SKM-1 treated with dmso at 0.1 percent for 144 hours (cell line): ENCODE data around the gene LZTS2.
"Not testable (repeated sequence)": the region's sequence is repeated elsewhere in the genome, so short reads cannot be mapped to it uniquely, and the experiment has no call there.

ENCODE experiments used
- DNase-seq: peaks from one replicate; lab custom pipeline; 2025; ENCODE audit not compliant: unreplicated experiment; lab: John Stamatoyannopoulos, UW

The LZTS2 gene, protein sequence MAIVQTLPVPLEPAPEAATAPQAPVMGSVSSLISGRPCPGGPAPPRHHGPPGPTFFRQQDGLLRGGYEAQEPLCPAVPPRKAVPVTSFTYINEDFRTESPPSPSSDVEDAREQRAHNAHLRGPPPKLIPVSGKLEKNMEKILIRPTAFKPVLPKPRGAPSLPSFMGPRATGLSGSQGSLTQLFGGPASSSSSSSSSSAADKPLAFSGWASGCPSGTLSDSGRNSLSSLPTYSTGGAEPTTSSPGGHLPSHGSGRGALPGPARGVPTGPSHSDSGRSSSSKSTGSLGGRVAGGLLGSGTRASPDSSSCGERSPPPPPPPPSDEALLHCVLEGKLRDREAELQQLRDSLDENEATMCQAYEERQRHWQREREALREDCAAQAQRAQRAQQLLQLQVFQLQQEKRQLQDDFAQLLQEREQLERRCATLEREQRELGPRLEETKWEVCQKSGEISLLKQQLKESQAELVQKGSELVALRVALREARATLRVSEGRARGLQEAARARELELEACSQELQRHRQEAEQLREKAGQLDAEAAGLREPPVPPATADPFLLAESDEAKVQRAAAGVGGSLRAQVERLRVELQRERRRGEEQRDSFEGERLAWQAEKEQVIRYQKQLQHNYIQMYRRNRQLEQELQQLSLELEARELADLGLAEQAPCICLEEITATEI

DNA sequence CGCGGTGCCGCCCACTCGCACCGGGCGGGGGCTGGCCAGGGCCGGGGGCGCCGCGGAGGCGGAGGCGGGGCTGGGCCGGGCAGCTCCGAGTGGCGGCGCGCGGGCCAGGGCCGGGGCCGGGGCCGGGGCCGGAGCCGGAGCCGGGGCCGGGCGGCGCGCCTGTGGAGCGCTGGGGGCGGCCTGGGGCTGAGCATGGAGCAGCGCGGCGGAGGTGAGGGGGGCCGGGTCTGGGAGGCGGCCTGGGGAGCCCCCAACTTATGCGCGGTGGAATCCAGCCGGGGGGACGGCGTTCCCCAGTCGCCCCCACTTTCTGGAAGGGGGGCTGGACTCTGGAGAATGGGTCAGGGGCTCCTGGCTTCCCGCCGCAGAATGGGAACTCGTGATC lies at the start of gene LZTS2:
LZTS2 (plus strand) TSS at position 67 of the 385 bp plus-strand sequence. CDS start 2,731 bp downstream, outside the sequence.
- no peak for DNase-seq

DNA sequence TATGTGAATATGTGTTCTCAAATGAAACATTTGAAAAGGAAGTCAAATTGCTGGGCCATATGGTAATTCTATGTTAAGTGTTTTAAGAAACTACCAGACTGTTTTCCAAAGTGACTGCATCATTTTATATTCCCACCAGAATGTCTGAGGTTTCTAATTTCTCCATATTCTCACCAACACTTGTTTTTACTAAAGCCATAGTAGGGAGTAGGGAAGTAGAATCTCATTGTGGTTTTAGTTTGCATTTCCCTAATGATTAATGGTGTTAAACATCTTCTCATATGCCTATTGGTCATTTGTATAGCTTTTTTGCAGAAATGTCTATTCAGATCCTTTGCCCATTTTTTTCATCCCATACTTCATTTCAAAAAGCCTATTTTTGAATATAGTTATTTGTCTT lies 39.4 kb upstream of the LZTS2 start:
- DNase-seq = no peak

DNA sequence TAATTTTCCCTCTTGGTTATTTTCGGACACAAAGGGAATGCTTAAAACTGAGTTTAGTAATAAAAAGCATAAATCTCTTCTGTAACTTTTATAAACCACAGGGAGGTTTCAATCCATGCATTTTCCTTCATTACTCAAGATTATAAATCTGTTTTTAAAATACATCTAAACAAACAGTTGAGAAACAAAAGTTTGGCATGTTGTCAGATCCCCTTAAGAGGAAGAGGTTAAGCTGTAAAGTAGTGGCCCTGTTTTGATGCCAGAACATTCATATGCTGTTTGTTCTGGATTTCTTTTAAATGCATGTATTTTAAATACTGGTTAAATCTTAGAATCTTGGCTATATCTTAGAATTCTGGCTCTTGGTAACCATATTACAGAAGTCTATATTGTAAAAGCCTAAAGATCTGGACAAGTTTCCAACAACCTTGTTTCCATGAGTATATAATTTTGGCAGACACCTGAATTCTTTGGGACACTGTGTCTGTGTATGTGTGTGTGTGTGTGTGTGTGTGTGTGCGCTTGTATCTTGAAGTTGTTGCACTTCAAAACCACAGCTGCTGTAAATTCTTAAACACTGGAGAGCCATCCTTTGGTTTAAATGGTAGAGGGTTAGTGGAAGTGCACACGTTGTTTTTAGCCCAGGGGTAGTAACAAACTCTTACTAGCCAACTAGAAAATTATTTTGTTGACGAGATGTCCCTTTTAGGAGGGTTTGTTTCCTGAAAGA lies 37.1 kb upstream of the LZTS2 start:
- DNase-seq = no peak

DNA sequence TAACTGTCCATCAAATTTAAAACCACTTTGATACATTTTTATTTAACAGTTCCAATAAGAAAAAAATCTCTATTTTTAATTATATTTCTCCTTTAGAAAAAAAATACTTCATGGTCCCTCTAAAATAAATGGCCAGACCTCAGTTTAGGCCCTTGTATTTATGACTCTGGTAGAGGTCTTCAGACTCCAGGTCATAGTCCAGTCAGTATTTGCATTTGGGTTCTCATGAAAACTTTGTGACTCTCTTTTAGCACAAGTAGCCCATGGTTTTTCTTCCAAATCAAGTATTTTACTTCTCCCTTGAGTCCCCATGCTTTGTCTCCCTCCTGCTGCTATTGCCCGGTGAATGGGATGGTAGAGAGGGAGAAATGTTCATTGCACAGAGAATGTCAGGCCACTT lies 35.8 kb upstream of the LZTS2 start:
- DNase-seq = no peak

DNA sequence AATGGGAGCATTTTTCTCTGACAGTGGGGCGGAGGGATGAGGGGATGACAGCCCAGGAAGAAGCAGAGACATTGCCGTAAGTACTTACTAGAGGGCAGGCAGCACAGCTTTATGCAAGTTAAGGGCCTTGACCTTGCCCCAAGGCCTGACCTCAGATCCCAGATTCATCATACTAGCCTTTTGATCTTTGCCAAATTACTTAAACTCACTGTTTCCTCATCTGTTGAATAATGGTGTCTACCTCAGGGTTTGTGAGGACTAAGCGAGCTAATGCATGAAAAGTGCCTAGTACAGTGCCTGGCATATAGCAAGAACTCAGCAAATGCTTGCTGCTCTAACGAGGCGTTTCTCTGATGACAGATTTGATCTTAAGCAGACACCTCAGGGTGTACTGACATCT lies 33.8 kb upstream of the LZTS2 start:
- no peak for DNase-seq

DNA sequence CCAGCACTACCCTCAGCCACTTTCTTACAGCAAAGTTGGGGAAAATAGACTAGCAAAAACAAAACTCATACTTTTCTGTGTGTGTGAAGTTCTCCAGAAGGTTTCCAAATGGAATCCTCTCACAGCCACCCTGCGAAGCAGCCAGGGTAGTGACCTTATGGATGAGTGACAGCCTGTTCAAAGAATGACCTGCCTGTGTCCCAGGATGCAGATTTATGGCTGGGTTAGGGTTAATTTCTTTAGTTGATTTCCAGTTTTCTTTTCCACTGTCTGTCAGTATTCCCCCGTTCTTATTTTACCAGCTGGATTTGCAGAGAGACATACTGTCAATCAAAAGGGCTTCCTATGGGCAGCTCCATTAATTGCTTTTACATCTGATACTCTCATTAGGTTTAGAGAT lies 32.7 kb upstream of the LZTS2 start:
- DNase-seq = no peak

DNA sequence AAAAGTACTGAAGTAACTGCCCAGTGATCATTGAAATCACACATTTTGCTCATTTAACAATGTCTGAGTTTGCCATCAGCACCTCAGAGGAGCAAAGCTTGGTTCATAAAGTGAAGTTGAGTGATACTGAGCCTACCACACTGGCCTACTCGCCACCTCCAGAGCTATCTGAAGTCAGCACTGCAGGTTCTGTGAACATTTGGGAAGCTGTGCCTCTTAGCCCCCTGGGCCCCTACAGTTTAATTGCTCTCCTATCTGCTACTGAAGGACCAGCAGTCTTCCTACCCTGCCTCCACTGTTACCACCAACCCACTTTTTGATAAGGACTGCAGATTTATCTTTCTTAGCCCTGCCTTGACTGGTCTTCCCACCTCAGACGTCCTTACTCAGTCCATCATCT lies 32.3 kb upstream of the LZTS2 start:
- DNase-seq = no peak

DNA sequence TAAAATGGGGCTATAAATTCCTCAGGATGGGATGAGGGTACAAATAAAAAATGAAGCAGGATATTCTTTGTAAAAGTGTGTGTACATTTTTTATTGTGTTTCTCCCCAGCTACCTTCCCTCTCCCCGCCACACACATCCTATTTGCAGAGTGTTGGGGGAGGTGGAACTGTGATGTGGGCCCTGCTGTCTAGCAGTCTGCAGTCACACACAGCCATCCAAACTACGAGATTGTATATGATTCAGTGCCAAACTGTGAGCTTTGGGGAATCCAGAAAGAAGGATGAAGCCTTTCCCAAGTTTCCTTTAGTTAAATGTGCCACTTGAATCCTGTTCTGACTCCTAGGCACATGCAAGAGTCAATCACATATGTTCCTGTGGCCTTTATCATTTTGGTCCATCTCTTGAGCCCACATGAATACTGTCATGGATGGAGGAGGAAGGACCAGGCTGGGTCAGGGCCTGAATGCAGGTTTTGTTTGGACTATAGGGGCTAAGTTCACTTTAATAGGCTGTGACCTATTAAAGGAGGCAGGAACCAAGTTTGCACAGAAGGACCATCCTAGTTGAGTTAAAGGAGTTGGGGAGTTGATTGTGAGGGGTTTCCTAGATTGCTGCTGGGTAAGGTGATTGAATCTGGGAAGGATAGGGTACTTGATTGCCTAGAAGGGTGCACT lies 31.4 kb upstream of the LZTS2 start:
- DNase-seq = no peak

DNA sequence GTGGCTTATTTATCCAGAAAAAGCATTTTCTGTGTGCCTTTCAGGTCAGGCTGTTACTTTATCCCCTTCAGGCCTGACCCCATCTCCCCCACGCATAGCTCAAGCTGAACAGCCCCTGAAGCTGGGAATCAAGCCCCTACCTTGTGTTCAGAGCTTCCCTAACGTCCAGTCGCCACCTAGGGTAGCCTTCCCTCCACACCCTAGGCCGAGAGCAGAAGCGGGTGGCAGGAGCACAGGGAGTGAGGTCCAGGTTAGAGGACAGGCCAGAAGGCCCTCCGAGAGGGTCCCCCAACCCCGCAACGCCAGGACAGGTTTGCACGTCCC lies 30.8 kb upstream of the LZTS2 start:
- DNase-seq = no peak

DNA sequence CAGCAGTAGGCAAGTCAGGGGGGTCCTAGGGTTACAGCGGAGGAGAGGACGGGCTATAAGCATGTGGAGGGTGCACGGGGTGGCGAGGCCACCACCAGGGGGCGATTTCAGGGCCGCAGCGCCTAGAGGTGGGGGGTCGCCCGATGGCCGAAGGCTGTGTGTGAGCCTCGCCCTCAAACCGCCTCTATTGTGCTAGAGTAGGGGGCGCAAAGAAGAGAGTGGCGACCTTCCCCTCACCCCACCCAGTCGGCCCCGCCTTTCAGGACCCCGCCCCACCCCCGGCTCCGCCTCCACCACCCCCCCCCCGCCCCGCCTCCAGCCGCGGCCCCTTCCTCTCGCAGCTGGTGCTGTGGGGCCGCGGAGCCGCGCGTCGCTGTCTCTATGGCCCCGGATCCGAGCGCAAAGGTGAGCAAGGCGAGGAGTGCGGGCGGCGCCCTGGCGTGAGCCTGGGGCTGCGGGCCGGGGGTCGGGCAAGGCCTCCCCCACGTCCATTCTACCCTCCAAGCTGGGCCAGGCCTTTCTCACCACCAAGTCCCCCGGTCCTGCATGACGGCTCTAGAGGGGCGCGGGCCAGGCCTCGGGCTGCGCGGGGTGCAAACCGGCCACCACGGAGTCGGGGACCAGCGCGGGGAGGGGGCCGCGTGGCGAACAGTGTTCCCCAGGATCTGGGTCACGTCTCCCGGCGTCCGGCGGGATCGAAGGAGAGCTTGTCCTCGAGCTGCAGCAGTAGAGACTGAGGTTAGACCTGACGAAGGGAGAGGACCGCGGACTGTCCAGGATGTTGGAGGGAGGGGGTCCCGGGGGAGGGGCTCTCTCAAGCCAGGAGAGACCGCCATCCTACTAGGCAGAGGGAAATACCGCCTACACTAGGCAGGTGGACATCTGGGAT lies 30.2 kb upstream of the LZTS2 start, which contains the start of gene SEMA4G:
SEMA4G (plus strand) TSS at position 318 of the 889 bp plus-strand sequence. CDS start 3,409 bp downstream, outside the sequence.
- DNase-seq = peak; percentile 28

DNA sequence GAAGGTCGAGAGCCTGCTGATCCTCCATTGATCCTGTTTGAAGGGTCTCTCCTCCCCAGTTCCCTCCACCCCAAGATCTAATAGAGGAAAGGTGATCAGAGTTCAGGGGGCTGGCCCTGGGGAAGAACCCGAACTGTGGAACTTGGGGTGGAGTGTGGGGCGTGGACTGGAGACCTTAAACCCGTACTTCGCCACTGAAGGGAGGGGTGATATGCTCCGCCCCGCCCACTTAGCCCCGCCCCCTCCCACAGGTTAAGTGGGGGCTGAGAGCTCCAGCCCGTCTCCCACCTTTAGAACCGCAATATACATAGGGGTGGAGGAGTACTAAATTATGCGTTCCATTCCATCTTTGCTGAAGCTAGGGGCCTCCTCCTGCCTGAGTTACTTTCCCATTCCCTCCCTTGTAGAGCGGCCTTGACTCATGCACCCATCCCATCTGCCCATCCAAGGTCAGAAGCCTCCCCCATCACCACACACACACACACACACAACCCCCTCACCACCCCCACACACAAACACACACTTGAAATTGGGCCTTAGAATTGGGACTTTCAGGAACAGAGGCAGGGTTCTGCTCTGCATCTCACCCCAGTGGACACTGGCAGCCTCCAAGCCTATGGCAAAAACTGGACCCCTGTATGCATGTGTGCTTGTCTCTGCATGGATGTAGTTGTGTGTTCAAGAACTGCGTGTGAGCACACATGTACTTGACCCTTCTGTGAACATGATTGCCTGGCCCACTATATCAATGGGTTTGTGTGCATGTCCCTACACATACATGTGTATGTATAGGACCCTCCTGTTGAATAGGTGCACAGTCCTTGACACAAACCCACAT lies 29.3 kb upstream of the LZTS2 start:
- no peak for DNase-seq

DNA sequence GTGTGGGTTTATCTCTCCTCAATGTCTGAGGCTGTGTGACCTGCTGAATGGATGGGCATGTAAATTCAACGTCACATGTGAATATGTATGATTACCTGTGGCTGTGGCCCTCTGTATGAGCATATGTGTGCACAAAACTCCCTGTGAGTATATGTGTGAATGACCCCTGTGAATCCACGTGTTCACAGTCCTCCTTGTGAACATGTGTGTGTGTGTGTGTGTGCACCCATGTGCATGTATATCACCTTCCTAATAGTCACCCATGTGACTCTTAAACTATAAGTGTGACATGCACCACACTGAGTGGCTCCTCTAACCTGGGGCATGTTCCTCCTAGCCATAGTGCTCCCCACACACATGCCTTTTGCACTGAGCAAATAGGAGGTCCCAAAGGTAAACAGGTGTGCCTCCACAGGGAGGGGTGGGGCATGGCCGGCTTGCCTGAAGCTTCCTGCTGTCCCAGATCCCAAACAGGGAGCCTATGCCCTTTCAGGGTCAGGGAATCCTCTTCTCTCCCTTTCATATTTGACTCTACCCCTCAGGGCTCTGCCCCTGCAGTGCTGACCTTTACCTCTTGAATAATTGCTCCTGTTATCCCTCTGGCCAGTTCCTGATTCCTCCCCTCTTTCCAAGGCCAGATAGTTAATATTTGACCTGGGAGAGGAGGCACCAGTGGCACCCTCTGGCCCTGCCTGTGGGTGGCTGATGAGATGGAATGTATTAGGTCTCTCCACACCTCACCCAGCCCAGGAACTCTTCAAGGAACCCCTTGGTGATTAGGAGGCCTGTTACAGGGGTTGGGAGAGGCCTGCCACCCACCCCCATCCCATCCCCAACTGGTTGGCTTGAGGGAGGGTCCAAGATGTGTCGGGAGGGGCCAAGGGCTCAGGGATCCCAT lies 28.4 kb upstream of the LZTS2 start:
- no peak for DNase-seq

DNA sequence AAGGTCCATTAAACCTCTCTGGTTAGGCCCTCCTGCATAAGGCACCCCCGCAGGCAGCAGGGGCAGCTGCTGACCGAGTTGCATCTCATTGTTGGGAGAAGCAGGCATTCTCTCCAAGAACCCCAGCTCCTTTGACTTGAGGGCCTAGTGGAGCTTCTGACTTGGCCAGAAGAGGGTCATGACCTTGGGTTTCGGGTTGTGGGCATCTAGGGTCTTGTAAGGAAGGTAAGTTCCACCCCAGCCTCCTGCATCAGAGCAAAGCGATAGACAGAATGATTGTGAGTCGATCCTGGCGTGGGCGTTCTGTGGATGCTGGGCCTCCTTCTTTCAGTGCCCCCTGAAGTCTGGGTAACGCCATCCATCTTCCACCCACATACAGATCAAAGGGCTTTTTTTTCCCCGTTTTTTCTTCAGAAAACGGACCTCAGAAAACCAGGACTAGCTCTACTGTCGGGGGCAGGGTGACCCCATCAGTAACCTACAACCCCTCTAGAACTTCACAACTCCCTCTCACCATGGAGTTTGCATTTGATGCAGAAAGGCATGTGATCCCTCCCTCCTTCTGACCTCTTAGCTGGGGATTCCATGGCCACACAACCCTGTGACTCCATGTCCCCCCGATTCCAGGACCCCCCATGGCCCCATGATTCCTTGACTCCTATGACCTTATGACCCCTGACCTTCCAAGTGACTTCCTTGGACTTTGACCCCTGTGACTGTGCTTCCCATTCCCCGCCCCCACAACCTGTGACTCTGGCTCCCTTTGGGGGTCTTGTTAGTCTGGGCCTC lies 27.3 kb upstream of the LZTS2 start:
- no peak for DNase-seq

DNA sequence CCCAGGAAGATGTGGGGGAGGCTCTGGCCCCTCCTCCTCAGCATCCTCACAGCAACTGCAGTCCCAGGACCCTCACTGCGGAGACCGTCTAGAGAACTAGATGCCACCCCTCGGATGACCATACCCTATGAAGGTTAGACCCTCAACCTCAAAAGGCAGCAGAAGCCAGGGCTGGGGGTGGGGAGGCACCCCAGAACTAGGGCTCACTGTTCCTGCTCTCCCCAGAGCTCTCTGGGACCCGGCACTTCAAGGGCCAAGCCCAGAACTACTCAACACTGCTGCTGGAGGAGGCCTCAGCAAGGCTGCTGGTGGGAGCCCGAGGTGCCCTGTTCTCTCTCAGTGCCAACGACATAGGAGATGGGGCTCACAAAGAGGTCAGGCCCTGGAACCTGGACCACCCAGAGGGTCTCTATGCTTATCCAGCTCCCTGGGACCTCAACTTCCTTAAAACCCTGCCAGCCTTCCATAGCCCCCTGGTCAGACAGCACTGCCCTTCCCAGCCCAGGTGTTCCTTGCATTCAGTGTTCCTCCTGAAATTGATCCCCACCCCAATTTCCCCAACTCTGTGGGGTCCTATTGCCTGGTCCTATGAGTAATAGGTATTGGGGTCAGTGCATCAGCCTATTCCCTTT lies 26.6 kb upstream of the LZTS2 start:
- DNase-seq = no peak

DNA sequence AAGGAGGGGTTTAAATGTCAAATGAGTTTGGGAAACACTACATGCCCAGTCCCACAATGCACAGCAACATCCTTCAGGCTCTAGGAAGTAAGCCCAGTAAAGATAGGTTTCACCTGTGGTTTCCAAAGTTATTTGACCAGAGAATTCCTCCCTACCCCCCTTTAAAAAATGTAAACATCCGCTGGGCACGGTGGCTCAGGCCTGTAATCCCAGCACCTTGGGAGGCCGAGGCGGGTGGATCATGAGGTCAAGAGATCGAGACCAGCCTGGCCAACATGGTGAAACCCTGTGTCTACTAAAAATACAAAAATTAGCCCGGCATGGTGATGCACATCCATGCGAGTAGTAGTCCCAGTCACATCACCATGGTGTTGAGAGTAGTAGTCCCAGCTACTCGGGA lies 24.2 kb upstream of the LZTS2 start:
- DNase-seq = not testable (repeated sequence)

DNA sequence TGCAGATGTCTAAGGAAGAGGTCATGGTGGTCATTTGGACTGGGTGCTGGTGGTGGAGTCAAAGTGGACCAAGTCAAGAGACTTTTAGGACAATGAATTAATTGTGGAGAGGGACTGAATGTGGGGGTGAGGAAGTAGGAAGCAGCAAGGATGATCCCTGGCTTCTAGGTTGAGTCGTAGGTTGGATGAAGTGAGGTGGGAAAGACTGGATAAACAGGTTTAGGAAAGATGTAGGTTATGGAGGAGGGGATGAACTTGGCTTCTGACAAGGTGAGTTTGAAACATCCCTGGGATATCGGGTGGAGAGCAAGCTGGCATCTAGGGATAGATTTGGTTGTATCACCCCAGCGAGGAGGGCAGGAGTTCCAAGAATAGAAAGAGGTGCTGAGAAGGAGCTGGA lies 22.7 kb upstream of the LZTS2 start:
- DNase-seq = no peak

DNA sequence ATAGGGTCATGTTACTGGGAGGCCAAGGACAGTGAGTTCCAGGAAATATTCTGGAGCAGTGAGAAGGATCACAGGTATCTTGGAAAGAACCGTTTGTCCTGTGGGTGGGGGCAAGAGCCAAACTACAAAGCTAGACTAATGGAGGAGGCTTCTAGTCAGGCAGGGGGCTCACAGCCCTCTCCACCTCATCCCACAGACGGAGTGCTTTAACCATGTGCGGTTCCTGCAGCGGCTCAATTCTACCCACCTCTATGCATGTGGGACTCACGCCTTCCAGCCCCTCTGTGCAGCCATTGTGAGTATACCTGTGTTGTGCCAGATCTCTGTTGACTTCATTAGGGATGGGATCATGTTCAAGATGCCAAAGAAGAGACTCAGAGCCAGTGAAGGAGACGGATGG lies 22.2 kb upstream of the LZTS2 start:
- no peak for DNase-seq
